Activated T-cell treated with anti-CD3 and anti-CD28 coated beads for 4 hours (primary cell): ENCODE measurements around the gene SNCG.
"Not testable (repeated sequence)": the region's sequence is repeated elsewhere in the genome, so short reads cannot be mapped to it uniquely, and the experiment has no call there.

Experiments
- DNase-seq: peaks from one replicate; pipeline ENCODE4 v3.0.0-alpha.2; 2020

SNCG gene

DNA sequence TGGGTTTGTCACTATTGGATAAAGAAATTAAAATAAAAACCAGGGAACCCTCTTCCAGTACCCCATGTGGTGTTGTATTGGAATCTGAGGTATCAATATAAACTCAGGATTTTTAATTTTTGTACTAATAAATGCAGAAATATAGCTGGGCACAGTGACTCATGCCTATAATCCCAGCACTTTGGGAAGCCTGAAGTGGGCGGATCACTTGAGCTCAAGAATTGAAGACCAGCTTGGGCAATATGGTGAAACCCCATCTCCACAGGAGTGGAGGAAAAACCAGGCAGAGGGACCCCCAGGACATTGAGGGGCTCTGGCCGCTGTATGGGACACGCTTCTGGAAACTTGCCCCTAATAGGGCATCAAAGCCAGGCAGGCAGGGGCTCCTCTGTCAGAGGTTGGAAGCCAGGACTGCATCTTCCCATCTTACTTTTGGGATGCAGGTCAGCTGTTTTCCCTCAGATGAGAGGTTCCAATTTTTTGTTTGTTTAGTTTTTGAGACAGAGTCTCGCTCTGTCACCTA, 21.0 kb downstream of the SNCG start:
- DNase-seq = no peak

GRCh38 chr10:86979977-86980448, 21.6 kb downstream of the SNCG start:
- no peak for DNase-seq

GRCh38 chr10:86981020-86981419, 22.6 kb downstream of the SNCG start:
- not testable (repeated sequence) for DNase-seq

- DNase-seq = no peak
These were observed 23.3 kb downstream of the SNCG start for GRCh38 chr10:86981716-86982115.

GRCh38 chr10:86984498-86984897, 26.1 kb downstream of the SNCG start:
- DNase-seq = not testable (repeated sequence)

- no peak for DNase-seq
These were observed 30.1 kb downstream of the SNCG start for GRCh38 chr10:86988520-86988919.

DNA sequence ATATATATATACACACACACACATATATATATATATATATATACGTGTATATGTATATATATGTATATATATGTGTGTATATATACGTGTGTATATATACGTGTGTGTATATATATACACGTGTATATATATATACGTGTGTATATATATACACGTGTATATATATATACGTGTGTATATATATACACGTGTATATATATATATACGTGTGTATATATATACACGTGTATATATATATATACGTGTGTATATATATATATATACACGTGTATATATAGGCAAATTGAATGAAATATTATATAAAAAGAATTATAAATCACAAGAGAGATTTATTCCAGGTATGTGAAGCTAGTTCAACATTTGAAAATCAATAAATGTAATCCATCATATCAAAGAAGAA, 33.0 kb downstream of the SNCG start:
- not testable (repeated sequence) for DNase-seq

- no peak for DNase-seq
These were observed 34.1 kb downstream of the SNCG start for GRCh38 chr10:86992456-86992855.

GRCh38 chr10:86992929-86993328, 34.5 kb downstream of the SNCG start:
- no peak for DNase-seq

DNA sequence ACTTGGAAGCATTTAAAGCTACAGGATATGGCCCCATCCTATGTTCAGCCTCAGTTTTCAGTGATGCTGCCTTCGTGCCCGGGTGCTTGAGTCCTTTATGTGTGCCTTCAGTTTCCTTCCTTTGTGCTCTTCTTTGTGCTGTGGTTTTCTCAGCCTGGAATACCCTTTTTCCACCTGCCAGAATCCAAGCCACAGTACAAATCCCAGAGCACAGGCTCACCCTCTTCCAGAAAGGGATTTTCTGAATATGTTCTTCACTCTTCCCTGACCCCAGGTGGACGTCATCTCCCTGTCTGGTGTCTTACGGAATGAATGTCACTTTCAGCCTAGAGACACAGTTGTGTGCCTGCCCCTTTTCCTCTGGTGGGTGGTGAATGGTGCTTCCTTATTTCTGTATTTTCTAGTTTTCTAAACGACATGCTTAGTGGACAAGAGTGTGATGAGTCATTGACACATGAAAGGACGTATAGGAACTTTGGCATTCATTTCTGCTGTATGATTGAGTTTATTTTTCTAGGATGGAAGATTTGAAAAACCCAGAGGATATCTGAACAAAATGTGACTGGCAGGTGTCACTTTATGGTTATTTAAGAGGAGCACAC, 41.5 kb downstream of the SNCG start:
- DNase-seq = not testable (repeated sequence)

DNA sequence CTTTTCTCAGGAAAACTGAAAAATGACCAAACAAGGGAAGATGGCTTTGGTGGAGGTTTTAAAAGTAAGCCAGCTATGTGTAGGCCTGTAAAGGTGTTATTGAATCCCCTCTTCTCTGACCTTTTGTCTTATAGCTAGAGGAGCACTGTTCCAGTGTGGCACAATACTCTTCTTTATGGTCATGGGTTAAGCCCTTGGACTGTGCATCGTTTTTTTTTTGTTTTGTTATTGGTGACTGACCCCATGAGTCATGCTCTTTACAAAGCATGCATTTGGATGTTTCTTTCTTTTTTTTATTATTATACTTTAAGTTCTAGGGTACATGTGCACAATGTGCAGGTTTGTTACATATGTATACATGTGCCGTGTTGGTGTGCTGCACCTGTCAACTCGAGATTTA, 42.1 kb downstream of the SNCG start:
- no peak for DNase-seq

DNA sequence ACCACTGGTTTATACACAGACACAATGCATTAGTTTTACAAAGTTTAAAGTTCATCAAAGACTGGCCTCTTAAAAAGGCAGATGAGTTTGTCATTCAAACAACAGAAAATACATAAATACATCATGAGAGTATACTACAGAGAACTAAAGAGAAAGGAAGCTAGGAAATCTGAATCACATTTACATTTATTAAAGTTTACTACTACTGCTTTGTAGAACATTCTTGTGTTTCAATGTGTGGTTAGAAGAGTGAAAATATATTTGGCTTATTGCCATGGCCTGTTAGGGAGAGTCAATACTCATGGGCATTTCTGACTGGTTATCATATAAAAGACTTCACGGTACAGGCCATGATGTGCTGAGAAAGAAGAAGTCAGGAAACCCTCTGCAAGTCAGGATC, 48.7 kb downstream of the SNCG start:
- not testable (repeated sequence) for DNase-seq

GRCh38 chr10:87007674-87008073, 49.3 kb downstream of the SNCG start:
- DNase-seq = not testable (repeated sequence)

DNA sequence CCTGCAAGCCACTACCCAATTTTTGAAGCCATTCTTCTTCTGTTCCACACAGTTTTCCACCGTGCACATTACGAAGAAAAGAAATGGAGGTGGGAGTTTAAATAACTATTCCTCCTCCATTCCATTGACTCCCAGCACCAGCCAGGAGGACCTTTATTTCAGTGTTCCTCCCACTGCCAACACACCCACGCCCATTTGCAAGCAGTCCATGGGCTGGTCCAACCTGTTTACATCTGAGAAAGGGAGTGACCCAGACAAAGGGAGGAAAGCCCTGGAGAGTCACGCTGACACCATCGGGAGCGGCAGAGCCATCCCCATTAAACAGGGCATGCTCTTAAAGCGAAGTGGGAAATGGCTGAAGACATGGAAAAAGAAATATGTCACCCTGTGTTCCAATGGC, 49.9 kb downstream of the SNCG start:
- not testable (repeated sequence) for DNase-seq

DNA sequence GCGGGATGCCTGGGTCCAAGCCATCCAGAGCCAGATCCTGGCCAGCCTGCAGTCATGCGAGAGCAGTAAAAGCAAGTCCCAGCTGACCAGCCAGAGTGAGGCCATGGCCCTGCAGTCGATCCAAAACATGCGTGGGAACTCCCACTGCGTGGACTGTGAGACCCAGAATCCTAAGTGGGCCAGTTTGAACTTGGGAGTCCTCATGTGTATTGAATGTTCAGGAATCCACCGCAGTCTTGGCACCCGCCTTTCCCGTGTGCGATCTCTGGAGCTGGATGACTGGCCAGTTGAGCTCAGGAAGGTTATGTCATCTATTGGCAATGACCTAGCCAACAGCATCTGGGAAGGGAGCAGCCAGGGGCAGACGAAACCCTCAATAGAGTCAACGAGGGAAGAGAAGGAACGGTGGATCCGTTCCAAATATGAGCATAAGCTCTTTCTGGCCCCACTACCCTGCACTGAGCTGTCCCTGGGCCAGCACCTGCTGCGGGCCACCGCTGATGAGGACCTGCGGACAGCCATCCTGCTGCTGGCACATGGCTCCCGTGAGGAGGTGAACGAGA, 50.8 kb downstream of the SNCG start:
- DNase-seq = not testable (repeated sequence)
